ENCODE measurements around the gene NCK2. TPM values are rescaled to one million over a fixed set of nuclear protein-coding genes. Genes with fewer than 3 reads are reported as not detected.

Gene NCK2
- total RNA-seq, 1 donor from 2014 or later = 55.2 TPM

- Mint-ChIP-seq H3K36me3 (ENCODE audit: low read depth) (no peaks in the 10 kb centered on the region), H3K4me1 (ENCODE audit: low read depth) (peaks cover 43% of the 10 kb centered on the region), H3K27ac (ENCODE audit: unreplicated experiment) (peak overlapping the region; percentile 57), H3K9me3 (ENCODE audit: low read depth) (no peaks in the 10 kb centered on the region), H3K27me3 (ENCODE audit: low read depth) (no peaks in the 10 kb centered on the region), H3K4me3 (ENCODE audit: unreplicated experiment) (no peak overlapping the region)
- DNase-seq (ENCODE audit: low spot score) = no peak
- TF ChIP-seq CTCF (IDR thresholded peaks at IDR 0.05) = no peak
Measured at GRCh38 chr2:105747991-105748390, 3.3 kb downstream of the NCK2 start.

GRCh38 chr2:105748566-105748965, 3.9 kb downstream of the NCK2 start:
- H3K4me3 Mint-ChIP-seq (ENCODE audit: unreplicated experiment) = no peak overlapping the region
- peaks cover 44% of the 10 kb centered on the region for H3K4me1 Mint-ChIP-seq (ENCODE audit: low read depth)
- peak; percentile 41 for TF ChIP-seq CTCF (IDR thresholded peaks at IDR 0.05)
- H3K27me3 Mint-ChIP-seq (ENCODE audit: low read depth) = no peaks in the 10 kb centered on the region
- no peak overlapping the region for H3K27ac Mint-ChIP-seq (ENCODE audit: unreplicated experiment)
- DNase-seq (ENCODE audit: low spot score) = no peak
- no peaks in the 10 kb centered on the region for H3K9me3 Mint-ChIP-seq (ENCODE audit: low read depth)
- no peaks in the 10 kb centered on the region for H3K36me3 Mint-ChIP-seq (ENCODE audit: low read depth)

- Mint-ChIP-seq H3K27me3 (ENCODE audit: low read depth) (no peaks in the 10 kb centered on the region), H3K4me3 (ENCODE audit: unreplicated experiment) (no peak overlapping the region), H3K9me3 (ENCODE audit: low read depth) (no peaks in the 10 kb centered on the region), H3K4me1 (ENCODE audit: low read depth) (peaks cover 47% of the 10 kb centered on the region), H3K27ac (ENCODE audit: unreplicated experiment) (no peak overlapping the region), H3K36me3 (ENCODE audit: low read depth) (no peaks in the 10 kb centered on the region)
- DNase-seq (ENCODE audit: low spot score) = no peak
- TF ChIP-seq CTCF (IDR thresholded peaks at IDR 0.05) = no peak
Measured at GRCh38 chr2:105749583-105750400, 5.1 kb downstream of the NCK2 start.

- H3K27ac Mint-ChIP-seq (ENCODE audit: unreplicated experiment) = no peak overlapping the region
Measured at GRCh38 chr2:105750735-105751134, 6.0 kb downstream of the NCK2 start.

GRCh38 chr2:105751272-105751671, 6.6 kb downstream of the NCK2 start:
- no peak for DNase-seq (ENCODE audit: low spot score)
- Mint-ChIP-seq H3K27ac (ENCODE audit: unreplicated experiment) (no peak overlapping the region), H3K4me3 (ENCODE audit: unreplicated experiment) (no peak overlapping the region), H3K27me3 (ENCODE audit: low read depth) (no peaks in the 10 kb centered on the region), H3K36me3 (ENCODE audit: low read depth) (no peaks in the 10 kb centered on the region), H3K9me3 (ENCODE audit: low read depth) (no peaks in the 10 kb centered on the region), H3K4me1 (ENCODE audit: low read depth) (peaks cover 55% of the 10 kb centered on the region)
- TF ChIP-seq CTCF (IDR thresholded peaks at IDR 0.05) = no peak

More at GRCh38 chr2:105750735-105751134, 6.0 kb downstream of the NCK2 start:
- no peak overlapping the region for H3K4me3 Mint-ChIP-seq (ENCODE audit: unreplicated experiment)
- H3K4me1 Mint-ChIP-seq (ENCODE audit: low read depth) = peaks cover 55% of the 10 kb centered on the region
- no peak for TF ChIP-seq CTCF (IDR thresholded peaks at IDR 0.05)
- no peaks in the 10 kb centered on the region for H3K9me3 Mint-ChIP-seq (ENCODE audit: low read depth)
- H3K36me3 Mint-ChIP-seq (ENCODE audit: low read depth) = no peaks in the 10 kb centered on the region
- no peaks in the 10 kb centered on the region for H3K27me3 Mint-ChIP-seq (ENCODE audit: low read depth)
- DNase-seq (ENCODE audit: low spot score) = no peak
